Mononuclear cell (primary cell): Measurements from ENCODE around the gene ZFP28. TPM values are rescaled to one million over a fixed set of nuclear protein-coding genes. Genes with fewer than 3 reads are reported as not detected.

Source experiments
- H3K27me3 ChIP-seq: 2 replicates; pipeline ENCODE4 v1.6.0; 2011; ENCODE audit warnings: low read length, control low read depth; ENCODE audit not compliant: insufficient read depth
- H3K4me1 ChIP-seq: 2 replicates; pipeline ENCODE4 v1.5.1; 2011; ENCODE audit warnings: mild to moderate bottlenecking, low read length, control low read depth; ENCODE audit not compliant: insufficient read depth
- H3K4me3 ChIP-seq: 2 replicates; pipeline ENCODE4 v1.5.1; 2011; ENCODE audit warnings: mild to moderate bottlenecking, low read length, moderate library complexity
- H3K9me3 ChIP-seq: 2 replicates; pipeline ENCODE4 v1.5.1; 2011; ENCODE audit warnings: low read depth, mild to moderate bottlenecking, control low read depth, low read length
- total RNA-seq: library from RNA; depleted of rRNA; stranded (reverse); fragments of >200 nt; gene quantifications from one replicate; pipeline ENCODE4 v1.2.3, GENCODE V29; 2012

ZFP28 gene
- 1.7 TPM for total RNA-seq

DNA sequence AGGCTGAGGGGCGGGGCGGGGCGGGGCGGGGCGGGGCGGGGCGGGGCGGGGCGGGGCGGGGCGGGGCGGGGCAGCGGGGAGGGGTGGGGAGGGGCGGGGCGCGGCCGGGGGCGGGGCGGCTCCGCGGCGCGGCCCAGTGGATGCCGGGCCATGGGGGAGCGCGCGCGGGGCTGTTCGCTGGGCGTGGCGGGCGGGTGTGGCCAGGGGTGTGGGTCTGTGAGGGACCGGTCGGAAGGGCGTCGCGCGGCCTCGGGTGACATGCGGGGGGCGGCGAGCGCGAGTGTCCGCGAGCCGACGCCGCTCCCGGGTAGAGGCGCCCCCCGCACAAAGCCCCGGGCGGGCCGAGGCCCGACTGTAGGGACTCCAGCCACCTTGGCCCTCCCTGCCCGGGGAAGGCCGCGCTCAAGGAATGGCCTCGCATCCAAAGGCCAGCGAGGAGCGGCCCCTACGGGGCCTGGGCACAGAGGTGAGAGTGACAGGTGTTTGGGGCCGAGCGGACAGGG, at the start of gene ZFP28:
Gene ZFP28, plus strand, starts transcription at position 188 of the 503 bp plus-strand sequence. Its CDS starts 71 bp downstream, at position 259.
- Histone ChIP-seq H3K9me3 (peaks cover 42% of the 10 kb centered on the region), H3K4me3 (peak within 1 kb of the TSS; percentile 65), H3K4me1 (peaks cover 14% of the 10 kb centered on the region), H3K27me3 (no peaks in the 10 kb centered on the region)

DNA sequence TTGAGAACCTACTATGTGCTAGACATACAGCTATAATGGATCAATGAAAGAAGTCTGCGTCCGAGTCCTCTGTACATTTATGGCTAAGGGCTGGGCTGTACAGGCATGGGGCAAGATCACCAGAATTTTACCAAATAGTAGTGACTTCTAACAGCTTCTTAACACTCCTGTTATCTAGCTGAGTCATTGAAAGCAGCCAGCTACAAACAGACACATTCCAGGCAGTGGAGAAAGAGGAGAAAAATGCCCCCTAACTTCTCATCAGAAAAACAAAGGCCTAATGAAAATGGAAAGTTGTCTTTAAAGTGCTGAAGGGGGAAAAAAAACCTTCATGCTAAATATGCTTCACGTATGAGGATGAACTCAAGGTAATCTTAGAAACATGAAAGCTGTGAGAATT, 47.3 kb upstream of the ZFP28 start:
- H3K9me3 ChIP-seq: peaks cover 49% of the 10 kb centered on the region
- H3K27me3 ChIP-seq: no peaks in the 10 kb centered on the region
- no peak overlapping the region for H3K4me3 ChIP-seq
- no peaks in the 10 kb centered on the region for H3K4me1 ChIP-seq

DNA sequence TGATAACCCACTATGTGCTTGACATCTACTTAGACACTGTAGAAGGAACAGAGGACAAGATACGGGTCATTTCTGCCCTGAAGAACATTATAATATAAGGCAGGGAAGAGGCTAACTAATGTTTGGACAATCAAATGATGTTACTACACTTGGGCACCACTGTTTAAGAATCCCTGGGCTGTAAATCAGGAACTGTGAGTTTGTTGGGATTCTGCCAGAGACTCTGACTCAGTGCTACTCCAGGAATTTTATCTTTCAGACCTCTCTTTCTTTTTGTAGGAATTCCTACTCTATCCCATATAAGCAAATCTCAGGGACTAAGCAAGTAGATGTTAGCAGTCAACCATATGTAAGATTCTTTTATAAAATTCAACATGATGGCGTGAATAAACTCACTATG, 34.2 kb upstream of the ZFP28 start:
- no peaks in the 10 kb centered on the region for H3K27me3 ChIP-seq
- peaks cover 15% of the 10 kb centered on the region for H3K4me1 ChIP-seq
- H3K4me3 ChIP-seq: no peak overlapping the region
- H3K9me3 ChIP-seq: peaks cover 37% of the 10 kb centered on the region

DNA sequence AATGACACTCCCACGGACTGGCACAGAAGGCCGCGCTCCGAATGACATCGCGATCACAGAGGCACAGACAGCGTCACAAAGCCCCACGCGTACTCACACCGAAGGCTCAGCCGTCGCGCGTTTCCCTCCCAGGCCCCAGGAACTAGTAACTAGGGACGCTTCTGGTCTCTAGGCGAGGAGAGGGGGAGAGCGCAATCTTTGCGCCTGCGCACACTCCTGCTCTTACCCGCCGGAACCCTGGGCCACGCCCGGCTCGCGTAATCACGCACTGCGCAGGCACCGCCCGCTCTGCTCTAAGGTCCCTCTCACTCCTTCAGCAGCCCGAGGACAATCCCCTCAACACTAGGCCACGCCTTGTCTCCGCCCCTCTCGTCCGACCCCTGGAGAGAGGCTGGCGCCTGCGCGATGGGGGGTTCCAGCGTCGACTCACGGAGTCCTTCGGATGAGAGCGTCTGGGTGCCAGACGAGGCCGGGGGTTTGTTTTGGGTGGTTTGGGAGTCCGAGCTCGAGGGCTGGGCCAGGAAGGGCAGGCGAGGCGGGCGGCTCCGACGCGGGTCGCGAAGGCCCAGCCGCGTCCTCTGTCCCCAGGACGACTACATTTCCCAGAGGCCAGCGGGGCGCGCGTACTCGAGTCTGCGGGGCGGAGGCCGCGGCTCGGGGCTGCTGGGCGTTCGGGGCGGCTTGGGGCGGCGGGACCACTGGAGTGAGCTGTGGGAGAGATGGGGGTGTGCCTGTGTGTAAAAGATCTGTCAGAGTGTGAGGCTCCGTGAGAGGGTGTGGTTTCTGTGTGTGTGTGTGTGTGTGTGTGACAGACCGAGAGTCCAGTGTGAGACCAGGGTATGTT, 31.1 kb upstream of the ZFP28 start, which contains the start of gene ZNF471:
Gene ZNF471, plus strand, starts transcription at position 410 of the 844 bp plus-strand sequence. CDS start 3,717 bp downstream, outside the sequence.
- Histone ChIP-seq H3K27me3 (no peaks in the 10 kb centered on the region), H3K4me3 (peak within 1 kb of the TSS; percentile 54), H3K4me1 (peaks cover 15% of the 10 kb centered on the region), H3K9me3 (peaks cover 34% of the 10 kb centered on the region)

DNA sequence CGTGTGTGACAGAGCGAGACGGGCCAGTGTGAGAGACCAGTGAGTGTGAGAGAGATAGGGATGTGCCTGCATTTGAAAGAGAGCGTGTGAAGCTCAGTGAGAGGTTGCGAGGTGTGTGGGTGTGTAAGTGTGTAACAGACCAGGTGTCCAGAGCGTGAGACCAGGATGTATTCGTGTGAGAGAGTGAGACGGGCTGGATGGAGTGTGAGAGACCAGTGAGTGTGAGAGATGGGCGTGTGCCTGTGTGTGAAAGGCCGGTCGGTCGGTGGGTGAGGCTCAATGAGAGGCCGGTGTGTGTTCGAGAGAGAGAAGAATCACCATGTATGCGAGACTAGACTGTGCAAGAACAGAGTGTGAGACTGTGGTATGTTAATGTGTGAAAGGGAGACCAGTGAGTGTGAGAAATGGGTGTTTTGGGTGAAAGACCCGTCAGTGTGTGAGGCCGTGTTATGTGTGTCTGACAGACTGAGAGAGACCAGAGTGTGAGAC, 30.4 kb upstream of the ZFP28 start:
- H3K9me3 ChIP-seq: peaks cover 36% of the 10 kb centered on the region
- H3K27me3 ChIP-seq: no peaks in the 10 kb centered on the region
- H3K4me1 ChIP-seq: peaks cover 15% of the 10 kb centered on the region
- peak overlapping the region; percentile 54 for H3K4me3 ChIP-seq

DNA sequence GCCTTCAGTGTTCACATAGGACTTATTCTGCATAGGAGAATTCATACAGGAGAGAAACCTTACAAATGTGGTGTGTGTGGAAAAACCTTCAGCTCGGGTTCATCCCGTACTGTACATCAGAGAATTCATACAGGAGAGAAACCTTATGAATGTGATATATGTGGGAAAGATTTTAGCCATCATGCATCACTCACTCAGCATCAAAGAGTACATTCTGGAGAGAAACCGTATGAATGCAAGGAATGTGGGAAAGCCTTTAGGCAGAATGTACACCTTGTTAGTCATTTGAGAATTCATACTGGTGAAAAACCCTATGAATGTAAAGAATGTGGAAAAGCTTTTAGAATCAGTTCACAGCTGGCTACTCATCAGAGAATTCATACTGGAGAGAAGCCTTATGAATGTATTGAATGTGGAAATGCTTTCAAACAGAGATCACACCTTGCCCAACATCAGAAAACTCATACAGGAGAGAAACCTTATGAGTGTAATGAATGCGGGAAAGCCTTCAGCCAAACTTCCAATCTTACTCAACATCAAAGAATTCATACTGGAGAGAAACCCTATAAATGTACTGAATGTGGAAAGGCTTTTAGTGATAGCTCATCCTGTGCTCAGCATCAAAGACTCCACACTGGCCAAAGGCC, 13.4 kb upstream of the ZFP28 start:
- H3K9me3 ChIP-seq: peaks cover 91% of the 10 kb centered on the region
- H3K4me1 ChIP-seq: no peaks in the 10 kb centered on the region
- no peaks in the 10 kb centered on the region for H3K27me3 ChIP-seq
- no peak overlapping the region for H3K4me3 ChIP-seq

DNA sequence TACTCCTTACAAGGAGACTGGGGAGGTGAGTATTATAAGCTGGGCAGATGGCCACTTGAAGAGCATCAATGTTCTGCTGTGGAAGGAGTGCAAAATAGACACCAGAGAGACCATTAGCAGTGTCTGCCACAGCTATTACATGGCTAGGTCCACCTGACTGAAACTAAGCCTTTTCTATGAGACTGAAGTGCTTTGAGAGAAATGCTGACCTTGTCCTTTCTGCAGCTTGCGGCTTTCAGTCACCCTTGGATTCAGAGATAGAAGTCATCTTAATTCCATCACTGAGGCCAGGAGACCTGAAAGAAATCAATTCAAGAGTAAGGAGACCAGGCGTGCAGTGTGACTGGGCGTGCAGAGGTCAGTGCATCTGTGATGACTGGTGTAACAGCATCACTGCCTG, 1.3 kb upstream of the ZFP28 start:
- H3K9me3 ChIP-seq: peaks cover 40% of the 10 kb centered on the region
- peaks cover 14% of the 10 kb centered on the region for H3K4me1 ChIP-seq
- H3K27me3 ChIP-seq: no peaks in the 10 kb centered on the region
- no peak overlapping the region for H3K4me3 ChIP-seq

DNA sequence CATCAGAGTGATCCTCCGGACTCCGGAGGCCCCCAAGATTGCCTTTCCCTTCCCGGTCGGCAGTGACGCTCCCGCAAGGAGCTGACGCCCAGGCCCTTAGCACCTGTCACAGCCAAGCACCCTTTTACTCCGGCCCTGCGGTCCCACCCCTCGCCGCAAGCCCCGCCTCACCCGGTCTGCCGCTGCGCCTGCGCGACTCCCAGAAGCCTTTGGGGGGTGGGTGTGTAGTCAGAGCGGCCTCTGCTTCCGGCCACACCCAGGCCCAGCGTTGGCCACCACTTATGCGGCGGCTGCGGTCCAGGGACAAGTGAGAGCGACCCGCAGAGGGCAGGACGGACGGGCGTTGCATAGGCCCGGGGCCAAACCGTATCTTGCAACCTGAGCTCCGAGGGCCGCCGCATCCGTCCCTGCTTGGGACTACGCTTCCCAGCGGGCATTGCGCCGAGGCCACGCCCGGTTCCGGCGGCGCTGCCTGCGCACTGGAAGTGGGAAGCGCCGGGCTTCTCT, 441 bp upstream of the ZFP28 start:
- H3K9me3 ChIP-seq: peaks cover 38% of the 10 kb centered on the region
- H3K27me3 ChIP-seq: no peaks in the 10 kb centered on the region
- H3K4me3 ChIP-seq: peak overlapping the region; percentile 65
- H3K4me1 ChIP-seq: peaks cover 14% of the 10 kb centered on the region

DNA sequence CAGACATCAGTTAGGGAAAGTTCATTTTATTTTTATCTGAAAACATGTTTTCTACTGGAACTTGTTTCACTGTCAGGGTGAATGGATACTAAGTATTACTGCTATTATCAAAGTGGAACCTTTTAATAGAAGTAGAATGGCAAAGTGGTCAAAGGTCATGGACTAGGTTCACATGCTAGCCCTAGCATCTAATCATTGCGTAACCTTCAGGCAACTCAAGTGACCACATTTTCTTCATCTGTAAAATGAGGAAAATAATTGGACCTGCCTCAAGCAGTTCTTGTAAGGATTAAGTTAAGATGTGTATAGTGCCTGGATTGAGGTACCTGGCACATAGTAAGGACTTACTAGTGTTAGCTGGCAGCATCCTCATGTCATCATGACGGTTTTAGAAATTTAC, 5.0 kb downstream of the ZFP28 start:
- peaks cover 50% of the 10 kb centered on the region for H3K9me3 ChIP-seq
- H3K4me1 ChIP-seq: peaks cover 7% of the 10 kb centered on the region
- no peak overlapping the region for H3K4me3 ChIP-seq
- H3K27me3 ChIP-seq: no peaks in the 10 kb centered on the region

DNA sequence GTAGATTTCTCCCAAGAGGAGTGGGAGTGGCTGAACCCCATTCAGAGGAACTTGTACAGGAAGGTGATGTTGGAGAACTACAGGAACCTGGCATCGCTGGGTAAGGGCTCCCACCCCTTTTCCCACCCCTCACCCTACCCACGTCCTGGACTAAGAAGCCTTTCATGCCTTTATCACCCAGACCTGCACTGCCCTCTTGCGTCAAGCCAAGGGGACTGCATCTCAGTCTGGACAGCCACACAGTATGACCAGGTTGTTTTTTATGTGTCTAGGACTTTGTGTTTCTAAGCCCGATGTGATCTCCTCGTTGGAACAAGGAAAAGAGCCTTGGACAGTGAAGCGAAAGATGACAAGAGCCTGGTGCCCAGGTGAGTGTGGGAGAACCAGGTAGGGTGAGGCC, 8.8 kb downstream of the ZFP28 start:
- Histone ChIP-seq H3K27me3 (no peaks in the 10 kb centered on the region), H3K4me1 (no peaks in the 10 kb centered on the region), H3K4me3 (no peak overlapping the region), H3K9me3 (peaks cover 82% of the 10 kb centered on the region)

DNA sequence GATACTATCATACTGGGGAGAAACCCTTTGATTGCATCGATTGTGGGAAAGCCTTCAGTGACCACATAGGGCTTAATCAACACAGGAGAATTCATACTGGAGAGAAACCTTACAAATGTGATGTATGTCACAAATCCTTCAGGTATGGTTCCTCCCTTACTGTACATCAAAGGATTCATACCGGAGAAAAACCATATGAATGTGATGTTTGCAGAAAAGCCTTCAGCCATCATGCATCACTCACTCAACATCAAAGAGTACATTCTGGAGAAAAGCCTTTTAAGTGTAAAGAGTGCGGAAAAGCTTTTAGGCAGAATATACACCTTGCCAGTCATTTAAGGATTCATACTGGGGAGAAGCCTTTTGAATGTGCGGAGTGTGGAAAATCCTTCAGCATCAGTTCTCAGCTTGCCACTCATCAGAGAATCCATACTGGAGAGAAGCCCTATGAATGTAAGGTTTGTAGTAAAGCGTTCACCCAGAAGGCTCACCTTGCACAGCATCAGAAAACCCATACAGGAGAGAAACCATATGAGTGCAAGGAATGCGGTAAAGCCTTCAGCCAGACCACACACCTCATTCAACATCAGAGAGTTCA, 15.6 kb downstream of the ZFP28 start:
- no peaks in the 10 kb centered on the region for H3K27me3 ChIP-seq
- no peaks in the 10 kb centered on the region for H3K4me1 ChIP-seq
- no peak overlapping the region for H3K4me3 ChIP-seq
- peaks cover 88% of the 10 kb centered on the region for H3K9me3 ChIP-seq

DNA sequence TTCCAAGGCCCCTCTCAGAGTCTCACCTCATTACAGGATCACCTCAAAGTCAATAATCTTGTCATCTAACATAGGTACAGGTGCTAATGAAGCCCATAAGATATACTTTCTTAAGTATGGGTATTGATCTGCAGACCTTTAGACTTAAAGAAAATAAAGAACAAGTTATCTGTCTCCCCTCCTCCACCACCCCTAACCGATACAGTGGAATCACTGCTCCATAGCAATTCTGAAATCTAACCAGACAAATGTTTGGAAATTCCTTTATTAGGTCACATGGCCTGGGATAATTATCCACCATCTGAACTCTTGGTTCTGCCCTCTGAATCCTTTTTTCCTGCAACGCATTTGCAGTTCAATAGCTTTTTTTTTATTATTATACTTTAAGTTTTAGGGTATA, 24.0 kb downstream of the ZFP28 start:
- peaks cover 2% of the 10 kb centered on the region for H3K4me1 ChIP-seq
- H3K27me3 ChIP-seq: no peaks in the 10 kb centered on the region
- H3K4me3 ChIP-seq: no peak overlapping the region
- peaks cover 70% of the 10 kb centered on the region for H3K9me3 ChIP-seq

DNA sequence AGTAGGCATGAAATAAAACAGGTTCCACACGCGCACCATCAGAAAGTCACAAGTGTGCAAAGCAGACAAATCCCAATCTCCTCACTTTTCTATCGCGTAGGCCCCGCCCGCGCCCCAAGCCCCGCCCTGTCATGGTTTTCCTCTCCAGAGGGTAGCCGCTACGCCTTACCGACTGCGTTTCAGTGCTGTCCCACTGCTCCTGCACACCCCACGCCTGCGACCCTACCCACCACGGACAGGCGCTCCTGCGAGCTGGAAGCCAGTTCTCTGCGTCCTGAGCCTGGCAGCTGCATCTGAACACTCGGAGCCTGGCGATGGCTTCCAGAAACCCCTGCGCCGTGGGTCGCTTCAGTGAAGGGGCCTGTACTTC, 28.1 kb downstream of the ZFP28 start:
- H3K4me3 ChIP-seq: peak overlapping the region; percentile 93
- peaks cover 69% of the 10 kb centered on the region for H3K9me3 ChIP-seq
- peaks cover 9% of the 10 kb centered on the region for H3K4me1 ChIP-seq
- H3K27me3 ChIP-seq: no peaks in the 10 kb centered on the region

DNA sequence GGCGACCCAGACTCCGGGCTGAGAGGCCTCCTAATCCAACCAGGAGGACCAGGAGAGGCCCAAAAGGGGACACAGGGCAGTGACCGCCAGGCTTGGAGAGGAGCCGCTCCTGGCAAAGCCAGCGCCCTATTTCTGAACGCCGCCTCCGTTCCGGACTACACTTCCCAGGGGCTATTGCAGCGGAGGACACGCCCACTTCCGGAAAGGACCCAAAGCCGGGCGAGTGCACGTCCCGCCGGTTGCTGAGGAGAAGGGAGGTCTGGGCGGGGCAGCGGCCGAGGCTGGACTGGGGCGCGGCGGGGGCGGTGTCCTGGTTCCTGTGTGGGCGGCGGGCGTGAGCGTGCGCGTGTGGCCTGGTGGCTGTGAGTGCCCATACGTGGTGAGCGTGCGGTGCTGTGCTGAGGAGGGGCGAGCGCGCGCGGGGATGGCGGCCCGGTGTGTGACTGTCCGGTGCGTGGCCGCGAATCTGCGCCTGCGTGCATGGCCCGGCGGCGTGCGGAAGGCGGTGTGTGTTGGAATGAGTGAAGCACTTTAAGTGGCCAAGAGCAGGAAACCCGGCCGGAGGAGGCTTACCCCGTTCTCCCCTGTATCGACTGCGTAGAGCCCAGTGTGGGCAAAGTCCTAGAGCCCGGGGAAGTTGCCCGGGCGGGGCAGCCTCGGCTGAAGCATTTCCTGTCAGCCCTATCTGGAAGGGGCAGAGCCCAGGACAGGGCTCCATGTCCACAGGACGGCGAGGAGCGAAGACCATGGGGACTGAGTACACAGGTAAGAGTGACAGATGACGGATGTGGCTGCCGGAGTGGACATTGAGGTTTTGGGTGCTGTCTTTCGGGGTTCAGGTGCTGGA, 28.7 kb downstream of the ZFP28 start, which contains the start of gene ZNF470:
Gene ZNF470, plus strand, starts transcription at position 195 of the 847 bp plus-strand sequence. CDS start 2,844 bp downstream, outside the sequence.
- Histone ChIP-seq H3K4me1 (peaks cover 9% of the 10 kb centered on the region), H3K9me3 (peaks cover 64% of the 10 kb centered on the region), H3K4me3 (peak within 1 kb of the TSS; percentile 93), H3K27me3 (no peaks in the 10 kb centered on the region)
